MCF 10A (cell line): ENCODE measurements around the gene TMEM135. TPM values are rescaled to one million over a fixed set of nuclear protein-coding genes. Genes with fewer than 3 reads are reported as not detected.
A peak's percentile ranks its signal among the peaks of the same experiment; 100 is the strongest.

ENCODE experiments used
- BruUV-seq: library from RNA; stranded (reverse); fragments of 400-500 nt; replicated peaks from 2 replicates; lab custom pipeline; 2021; lab: Mats Ljungman, UMichigan
- CTCF ChIA-PET: fragments of 300-600 bp; sonication (Branson Sonifier 250); formaldehyde crosslinking; extraction: SDS; loops from one replicate; lab custom pipeline; 2021; ENCODE audit warnings: antibody characterized with exemption, inconsistent platforms; lab: Yijun Ruan, JAX
- POLR2A ChIA-PET: fragments of 300-600, 350-650 bp; sonication (Branson Sonifier 250); formaldehyde crosslinking; extraction: SDS; loops from one replicate; lab custom pipeline; 2020; ENCODE audit warnings: antibody characterized with exemption, inconsistent platforms; lab: Yijun Ruan, JAX
- DNase-seq: peaks from one replicate; pipeline ENCODE4 v3.0.0-alpha.2; 2018; ENCODE audit not compliant: unreplicated experiment
- H3K27ac Mint-ChIP-seq: one replicate; pipeline ENCODE4 v1.8.0; 2022; ENCODE audit warnings: mild to moderate bottlenecking, low read depth, mixed read lengths; ENCODE audit not compliant: unreplicated experiment
- H3K27me3 Mint-ChIP-seq: one replicate; pipeline ENCODE4 v1.8.0; 2022; ENCODE audit warnings: mixed read lengths; ENCODE audit not compliant: insufficient read depth, unreplicated experiment
- H3K36me3 Mint-ChIP-seq: one replicate; pipeline ENCODE4 v1.8.0; 2022; ENCODE audit warnings: mild to moderate bottlenecking, moderate library complexity, mixed read lengths; ENCODE audit not compliant: insufficient read depth, unreplicated experiment
- H3K4me1 Mint-ChIP-seq: one replicate; pipeline ENCODE4 v1.8.0; 2022; ENCODE audit warnings: mixed read lengths; ENCODE audit not compliant: insufficient read depth, unreplicated experiment
- H3K4me3 Mint-ChIP-seq: one replicate; pipeline ENCODE4 v1.8.0; 2022; ENCODE audit warnings: mild to moderate bottlenecking, moderate library complexity, mixed read lengths; ENCODE audit not compliant: unreplicated experiment
- H3K9me3 Mint-ChIP-seq: one replicate; pipeline ENCODE4 v1.8.0; 2022; ENCODE audit warnings: mixed read lengths; ENCODE audit not compliant: unreplicated experiment
- CTCF ChIP-seq: fragments of 200-600 bp; IDR thresholded peaks from one replicate; pipeline ENCODE4 v1.8.0; 2022; ENCODE audit warnings: antibody characterized with exemption, mild to moderate bottlenecking; ENCODE audit not compliant: unreplicated experiment
- intact Hi-C: fragments of 100-400 bp; cut with micrococcal nuclease; formaldehyde crosslinking; loops from 2 replicates; pipeline ENCODE4 v1.14.1; 2022
- total RNA-seq: library from RNA; stranded (reverse); gene quantifications from 2 replicates; pipeline ENCODE4 v1.2.3, GENCODE V29; 2022

TMEM135 gene
- total RNA-seq, 1 experiment from 2014 or later = 10.7 TPM

- no TSS peak for BruUV-seq
- intact Hi-C loops = no loop called here
- no peaks in the 10 kb centered on the region for H3K4me1 Mint-ChIP-seq
- no peaks in the 10 kb centered on the region for H3K27me3 Mint-ChIP-seq
- H3K27ac Mint-ChIP-seq = no peak overlapping the region
- CTCF ChIA-PET = no interaction called here
- peaks cover 9% of the 10 kb centered on the region for H3K9me3 Mint-ChIP-seq
- DNase-seq = no peak
- POLR2A ChIA-PET = interaction anchor here (0.7 kb wide), 1 partner anchor 13 kb away, joined by 4 read pairs; no protein-coding TSS in a partner anchor
- no peaks in the 10 kb centered on the region for H3K36me3 Mint-ChIP-seq
- no peak for TF ChIP-seq CTCF
- no peak overlapping the region for H3K4me3 Mint-ChIP-seq
These were observed 175.2 kb downstream of the TMEM135 start for GRCh38 chr11:87212891-87213290.

- H3K4me1 Mint-ChIP-seq = no peaks in the 10 kb centered on the region
- intact Hi-C loops = no loop called here
- H3K4me3 Mint-ChIP-seq = no peak overlapping the region
- no peak for DNase-seq
- no peak for TF ChIP-seq CTCF
- BruUV-seq = no TSS peak
- H3K27me3 Mint-ChIP-seq = no peaks in the 10 kb centered on the region
- H3K27ac Mint-ChIP-seq = no peak overlapping the region
- H3K9me3 Mint-ChIP-seq = peaks cover 9% of the 10 kb centered on the region
- ChIA-PET POLR2A (interaction anchor here (0.7 kb wide), 1 partner anchor 12 kb away, joined by 4 read pairs; no protein-coding TSS in a partner anchor), CTCF (no interaction called here)
- H3K36me3 Mint-ChIP-seq = no peaks in the 10 kb centered on the region
These were observed 175.7 kb downstream of the TMEM135 start for GRCh38 chr11:87213444-87213843.

DNA sequence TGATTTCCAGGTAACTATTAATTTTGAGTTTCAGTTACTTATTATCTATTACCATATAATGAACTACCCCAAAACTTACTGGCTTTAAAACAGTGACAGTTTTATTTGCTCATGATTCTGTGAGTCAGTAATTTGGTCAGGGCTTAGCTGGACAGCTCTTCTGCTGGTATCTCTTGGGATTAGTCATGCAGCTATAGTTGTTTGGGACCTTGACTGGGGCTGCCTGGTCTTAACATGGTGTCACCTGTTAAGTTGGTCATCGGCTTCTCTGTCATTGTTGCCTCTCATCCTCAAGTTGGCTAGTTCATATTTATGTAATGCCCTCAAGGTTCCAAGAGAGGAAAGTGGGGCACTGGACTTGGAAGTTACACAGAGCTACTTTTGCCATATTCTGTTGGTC lies 177.5 kb downstream of the TMEM135 start:
- Mint-ChIP-seq H3K4me1 (no peaks in the 10 kb centered on the region), H3K9me3 (peaks cover 9% of the 10 kb centered on the region), H3K36me3 (no peaks in the 10 kb centered on the region), H3K27me3 (no peaks in the 10 kb centered on the region), H3K4me3 (no peak overlapping the region), H3K27ac (no peak overlapping the region)
- POLR2A ChIA-PET = no interaction called here
- no peak for TF ChIP-seq CTCF
- intact Hi-C loops = no loop called here
- peak; percentile 18 for DNase-seq
- CTCF ChIA-PET = interaction anchor here (0.9 kb wide), 1 partner anchor 75 kb away, joined by 6 read pairs; no protein-coding TSS in a partner anchor
- BruUV-seq = no TSS peak

DNA sequence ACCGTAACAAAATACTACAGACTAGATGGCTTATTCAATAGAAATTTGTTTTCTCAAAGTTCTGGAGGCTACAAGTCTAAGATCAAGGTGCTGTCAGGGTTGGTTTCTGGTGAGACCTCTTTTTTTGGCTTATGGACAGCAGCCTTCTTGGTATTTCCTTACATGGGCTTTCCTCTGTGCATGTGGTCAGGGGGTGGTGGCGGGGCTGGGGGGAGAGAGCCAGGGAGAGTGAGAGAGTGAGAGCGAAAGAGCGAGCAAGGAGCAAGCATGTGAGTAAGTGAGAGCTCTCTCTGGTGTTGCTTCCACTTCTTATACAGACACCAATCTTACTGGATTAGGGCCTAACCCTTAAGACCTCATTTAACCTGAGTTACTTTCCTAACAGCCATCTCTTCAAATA lies 181.5 kb downstream of the TMEM135 start:
- no peaks in the 10 kb centered on the region for H3K4me1 Mint-ChIP-seq

More for the DNA sequence above, 181.5 kb downstream of the TMEM135 start:
- POLR2A ChIA-PET = no interaction called here
- no peak overlapping the region for H3K27ac Mint-ChIP-seq
- no peak overlapping the region for H3K4me3 Mint-ChIP-seq
- H3K9me3 Mint-ChIP-seq = peaks cover 9% of the 10 kb centered on the region
- no peaks in the 10 kb centered on the region for H3K36me3 Mint-ChIP-seq
- no TSS peak for BruUV-seq
- CTCF ChIA-PET = no interaction called here
- no peak for TF ChIP-seq CTCF
- H3K27me3 Mint-ChIP-seq = no peaks in the 10 kb centered on the region
- intact Hi-C loops = no loop called here
- no peak for DNase-seq
